ENCODE measurements around the gene SBF2.

- TF ChIP-seq CTCF (IDR thresholded peaks at IDR 0.05 in 8 of 11, conservative IDR thresholded peaks at IDR 0.05 in 3 of 11) (no peak), POLR2AphosphoS5 (IDR thresholded peaks at IDR 0.05) (no peak), POLR2A (IDR thresholded peaks at IDR 0.05) (no peak)
Observed at GRCh38 chr11:10317151-10317755, 23.2 kb upstream of the SBF2 start.

Measured in spleen (tissue), 7 donors.